ENCODE measurements around the gene IP6K2. TPM values are rescaled to one million over a fixed set of nuclear protein-coding genes. Genes with fewer than 3 reads are reported as not detected.
"Not testable (repeated sequence)": the region's sequence is repeated elsewhere in the genome, so short reads cannot be mapped to it uniquely, and the experiment has no call there.

The IP6K2 gene
- total and polyA plus RNA-seq, 2 of the 8 experiments (the other 6 are each of a cell fraction or from before 2014, with no cell fraction given): 95.8 to 144 TPM

- not testable (repeated sequence) for H3K56ac ChIP-seq (replicated peaks; ENCODE audit: insufficient read length, low read depth, low read length); H2BK5ac ChIP-seq (ENCODE audit: low read depth, low read length); H3K4me3 ChIP-seq (ENCODE audit: extremely low read depth in 1 of 4, insufficient read depth in 2 of 4, low read depth in 3 of 4, low read length in 4 of 4); H2BK20ac ChIP-seq (ENCODE audit: low read length); H4K91ac ChIP-seq (replicated peaks; ENCODE audit: insufficient read length, low read length); H3K4me1 ChIP-seq (replicated peaks in 1 of 4; ENCODE audit: control insufficient read depth in 3 of 4, insufficient read depth in 4 of 4, low read length in 3 of 4); H3K27me3 ChIP-seq (replicated peaks in 1 of 4; ENCODE audit: control insufficient read depth in 3 of 4, extremely low read depth in 1 of 4, insufficient read depth in 3 of 4, low read length in 3 of 4); H3K14ac ChIP-seq (ENCODE audit: insufficient read length); H3K9me3 ChIP-seq (ENCODE audit: insufficient read depth in 2 of 2, low read depth in 1 of 2, low read length in 1 of 2); FAIRE-seq; DNase-seq (ENCODE audit: low read depth in 1 of 2, low spot score in 2 of 2); H2AK5ac ChIP-seq (ENCODE audit: low read depth, low read length); H3K79me1 ChIP-seq (ENCODE audit: low read depth, low read length); H2BK120ac ChIP-seq (replicated peaks; ENCODE audit: low read depth, low read length); H2BK12ac ChIP-seq (ENCODE audit: low read depth, low read length); H3K4ac ChIP-seq (replicated peaks; ENCODE audit: insufficient read length, low read depth, low read length); H3K23me2 ChIP-seq (ENCODE audit: low read depth, low read length); H2BK15ac ChIP-seq (ENCODE audit: low read length); H4K5ac ChIP-seq (ENCODE audit: insufficient read length, low read depth, low read length); H4K20me1 ChIP-seq (replicated peaks in 1 of 2; ENCODE audit: control insufficient read depth in 1 of 2, insufficient read depth in 2 of 2, low read length in 2 of 2); H3K27ac ChIP-seq (ENCODE audit: low read depth, low read length); H3K18ac ChIP-seq (ENCODE audit: extremely low read depth, low read length); H3K9ac ChIP-seq (replicated peaks in 1 of 4; ENCODE audit: extremely low read depth in 1 of 4, low read depth in 3 of 4, low read length in 3 of 4); H3K36me3 ChIP-seq (ENCODE audit: control insufficient read depth in 2 of 4, insufficient read depth in 4 of 4, low read length in 3 of 4); H4K8ac ChIP-seq (ENCODE audit: extremely low read depth, insufficient read depth, low read length); H3K79me2 ChIP-seq (ENCODE audit: control insufficient read depth in 1 of 2, insufficient read depth in 2 of 2, low read length in 2 of 2); H2AFZ ChIP-seq (ENCODE audit: low read length); H3K4me2 ChIP-seq (ENCODE audit: insufficient read depth in 1 of 2, low read depth in 2 of 2, low read length in 2 of 2); H3K23ac ChIP-seq (ENCODE audit: insufficient read length)
- POLR2A ChIA-PET (ENCODE audit: partially characterized antibody): interaction anchor here (1.0 to 2.3 kb wide), 2 partner anchors 19 to 184 kb away, joined by 3 to 8 read pairs; partner anchors contain the start of genes ARIH2 and IP6K2
- WGBS, 2 experiments (ENCODE audit: extremely low coverage in 1 of 2, insufficient coverage in 1 of 2, insufficient read length in 1 of 2, insufficient replicate concordance in 2 of 2, low coverage in 1 of 2, low lambda C conversion rate in 2 of 2, missing lambda C conversion rate in 1 of 2): 82% methylated on average over 7 of the region's 8 CpGs; no CpG with 5 or more reads in 1 of the 2 experiments
- CTCF ChIA-PET (ENCODE audit: partially characterized antibody): interaction anchor here (0.8 to 6.1 kb wide), 14 partner anchors 9 to 216 kb away, joined by 3 to 75 read pairs (median 4); partner anchors contain the start of gene SLC25A20
These were observed 18.2 kb upstream of the IP6K2 start for GRCh38 chr3:48735075-48735767.

GRCh38 chr3:48734541-48734940, 17.5 kb upstream of the IP6K2 start:
- H2BK15ac ChIP-seq (ENCODE audit: low read length); H3K4me2 ChIP-seq (ENCODE audit: insufficient read depth in 1 of 2, low read depth in 2 of 2, low read length in 2 of 2); H3K9ac ChIP-seq (replicated peaks in 1 of 4; ENCODE audit: extremely low read depth in 1 of 4, low read depth in 3 of 4, low read length in 3 of 4); H4K5ac ChIP-seq (ENCODE audit: insufficient read length, low read depth, low read length); H2BK12ac ChIP-seq (ENCODE audit: low read depth, low read length); H2BK5ac ChIP-seq (ENCODE audit: low read depth, low read length); DNase-seq (ENCODE audit: low read depth in 1 of 2, low spot score in 2 of 2); H3K79me2 ChIP-seq (ENCODE audit: control insufficient read depth in 1 of 2, insufficient read depth in 2 of 2, low read length in 2 of 2); H3K27ac ChIP-seq (ENCODE audit: low read depth, low read length); H2BK120ac ChIP-seq (replicated peaks; ENCODE audit: low read depth, low read length); H2BK20ac ChIP-seq (ENCODE audit: low read length); H3K56ac ChIP-seq (replicated peaks; ENCODE audit: insufficient read length, low read depth, low read length); H3K14ac ChIP-seq (ENCODE audit: insufficient read length); FAIRE-seq; H3K36me3 ChIP-seq (ENCODE audit: control insufficient read depth in 2 of 4, insufficient read depth in 4 of 4, low read length in 3 of 4); H2AFZ ChIP-seq (ENCODE audit: low read length); H3K4ac ChIP-seq (replicated peaks; ENCODE audit: insufficient read length, low read depth, low read length); H3K9me3 ChIP-seq (ENCODE audit: insufficient read depth in 2 of 2, low read depth in 1 of 2, low read length in 1 of 2); H4K91ac ChIP-seq (replicated peaks; ENCODE audit: insufficient read length, low read length); H3K18ac ChIP-seq (ENCODE audit: extremely low read depth, low read length); H4K8ac ChIP-seq (ENCODE audit: extremely low read depth, insufficient read depth, low read length); CTCF ChIA-PET (ENCODE audit: partially characterized antibody); H3K27me3 ChIP-seq (replicated peaks in 1 of 4; ENCODE audit: control insufficient read depth in 3 of 4, extremely low read depth in 1 of 4, insufficient read depth in 3 of 4, low read length in 3 of 4); H2AK5ac ChIP-seq (ENCODE audit: low read depth, low read length); H3K4me1 ChIP-seq (replicated peaks in 1 of 4; ENCODE audit: control insufficient read depth in 3 of 4, insufficient read depth in 4 of 4, low read length in 3 of 4); H3K23ac ChIP-seq (ENCODE audit: insufficient read length); H3K79me1 ChIP-seq (ENCODE audit: low read depth, low read length); H4K20me1 ChIP-seq (replicated peaks in 1 of 2; ENCODE audit: control insufficient read depth in 1 of 2, insufficient read depth in 2 of 2, low read length in 2 of 2); H3K23me2 ChIP-seq (ENCODE audit: low read depth, low read length); H3K4me3 ChIP-seq (ENCODE audit: extremely low read depth in 1 of 4, insufficient read depth in 2 of 4, low read depth in 3 of 4, low read length in 4 of 4): not testable (repeated sequence)
- WGBS, 2 experiments (ENCODE audit: extremely low coverage in 1 of 2, insufficient coverage in 1 of 2, insufficient read length in 1 of 2, insufficient replicate concordance in 2 of 2, low coverage in 1 of 2, low lambda C conversion rate in 2 of 2, missing lambda C conversion rate in 1 of 2): no CpG with 5 or more reads among the region's 25 CpGs
- POLR2A ChIA-PET (ENCODE audit: partially characterized antibody): interaction anchor here (2.3 kb wide), 1 partner anchor 18 kb away, joined by 8 read pairs; the partner anchor contains the start of gene IP6K2
